Activated CD8-positive, alpha-beta T cell treated with anti-CD3 and anti-CD28 coated beads for 36 hours (primary cell): ENCODE measurements around the gene APBA3. TPM values are rescaled to one million over a fixed set of nuclear protein-coding genes. Genes with fewer than 3 reads are reported as not detected.

Source experiments
- ATAC-seq: fragments of 200-7000 bp; cut with Tn5 transposase; one replicate; pipeline ENCODE4 v1.10.0; 2021; ENCODE audit warnings: mild to moderate bottlenecking, moderate library complexity
- CTCF ChIA-PET: fragments of 350-600 bp; sonication (Branson Sonifier 250); formaldehyde crosslinking; loops from one replicate; lab custom pipeline; 2021; ENCODE audit warnings: antibody characterized with exemption; lab: Charles Lee
- POLR2A ChIA-PET: fragments of 350-600 bp; sonication (Branson Sonifier 250); formaldehyde crosslinking; loops from one replicate; lab custom pipeline; 2021; ENCODE audit warnings: antibody characterized with exemption; lab: Charles Lee
- DNase-seq: peaks from one replicate; pipeline ENCODE4 v3.0.0-alpha.2; 2020
- H3K27ac Mint-ChIP-seq: one replicate; pipeline ENCODE4 v1.8.0; 2021; ENCODE audit warnings: mild to moderate bottlenecking, mixed read lengths
- H3K27me3 Mint-ChIP-seq: one replicate; pipeline ENCODE4 v1.8.0; 2021; ENCODE audit warnings: mixed read lengths
- H3K36me3 Mint-ChIP-seq: one replicate; pipeline ENCODE4 v1.8.0; 2021; ENCODE audit warnings: low read depth, mixed read lengths
- H3K4me1 Mint-ChIP-seq: one replicate; pipeline ENCODE4 v1.8.0; 2021; ENCODE audit warnings: low read depth, mixed read lengths
- H3K4me3 Mint-ChIP-seq: one replicate; pipeline ENCODE4 v1.8.0; 2021; ENCODE audit warnings: mild to moderate bottlenecking, moderate library complexity, mixed read lengths
- H3K9me3 Mint-ChIP-seq: one replicate; pipeline ENCODE4 v1.8.0; 2021; ENCODE audit warnings: mixed read lengths
- intact Hi-C: fragments of 100-400 bp; cut with micrococcal nuclease; formaldehyde crosslinking; loops from one replicate; pipeline ENCODE4 v1.10.0; 2022
- total RNA-seq, 2 experiments: library from RNA; stranded (reverse); gene quantifications; one replicate each; pipeline ENCODE4 v1.2.3, GENCODE V29; 2021
- TF ChIP-seq, protein P1 (sequence below): fragments of 200-600 bp; IDR thresholded peaks from one replicate; pipeline ENCODE4 v1.8.0; 2022; ENCODE audit warnings: antibody characterized with exemption, mild to moderate bottlenecking

The APBA3 gene
- total RNA-seq, 2 experiments from 2014 or later: 28.0 to 29.1 TPM

DNA sequence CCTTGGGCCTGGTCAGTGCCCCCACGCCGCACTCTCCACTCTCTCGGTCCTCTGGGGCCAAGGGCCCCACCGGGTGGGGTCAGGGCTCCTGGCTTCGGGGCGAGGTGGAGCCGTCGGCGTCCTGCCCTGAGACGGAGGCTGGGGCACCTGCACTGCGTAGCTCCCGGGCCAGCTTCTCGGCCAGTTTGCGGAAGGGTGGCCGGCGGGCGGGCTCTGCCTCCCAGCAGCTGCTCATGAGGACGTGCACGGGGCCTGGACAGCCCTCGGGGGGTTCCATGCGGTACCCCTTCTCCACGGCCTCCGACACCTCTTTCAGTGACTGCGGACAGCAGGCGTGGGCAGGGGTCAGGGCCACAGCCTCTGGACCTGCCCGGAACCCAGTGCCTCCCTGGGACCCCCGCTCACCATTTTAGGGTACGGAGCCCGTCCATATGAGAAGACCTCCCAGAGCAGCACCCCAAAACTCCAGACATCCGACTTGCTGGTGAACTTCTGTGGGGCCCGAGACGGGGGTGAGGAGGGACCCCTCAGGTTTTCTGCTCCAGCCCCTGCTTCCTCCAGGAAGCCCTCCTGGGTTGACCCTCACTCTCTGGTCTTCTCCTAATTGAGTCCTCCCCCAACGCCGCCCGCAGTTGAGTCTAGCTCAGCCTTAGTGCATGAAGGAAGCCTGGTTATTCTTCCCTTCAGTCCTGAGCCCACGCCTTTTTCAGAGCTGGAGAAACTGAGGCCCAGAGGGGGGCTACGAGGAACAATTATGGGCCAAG is 16.8 kb upstream of the APBA3 start:
- H3K27ac Mint-ChIP-seq: no peak overlapping the region
- peaks cover 17% of the 10 kb centered on the region for H3K9me3 Mint-ChIP-seq
- no peak overlapping the region for H3K4me3 Mint-ChIP-seq
- H3K36me3 Mint-ChIP-seq: peaks cover 30% of the 10 kb centered on the region
- TF ChIP-seq, protein P1, sequence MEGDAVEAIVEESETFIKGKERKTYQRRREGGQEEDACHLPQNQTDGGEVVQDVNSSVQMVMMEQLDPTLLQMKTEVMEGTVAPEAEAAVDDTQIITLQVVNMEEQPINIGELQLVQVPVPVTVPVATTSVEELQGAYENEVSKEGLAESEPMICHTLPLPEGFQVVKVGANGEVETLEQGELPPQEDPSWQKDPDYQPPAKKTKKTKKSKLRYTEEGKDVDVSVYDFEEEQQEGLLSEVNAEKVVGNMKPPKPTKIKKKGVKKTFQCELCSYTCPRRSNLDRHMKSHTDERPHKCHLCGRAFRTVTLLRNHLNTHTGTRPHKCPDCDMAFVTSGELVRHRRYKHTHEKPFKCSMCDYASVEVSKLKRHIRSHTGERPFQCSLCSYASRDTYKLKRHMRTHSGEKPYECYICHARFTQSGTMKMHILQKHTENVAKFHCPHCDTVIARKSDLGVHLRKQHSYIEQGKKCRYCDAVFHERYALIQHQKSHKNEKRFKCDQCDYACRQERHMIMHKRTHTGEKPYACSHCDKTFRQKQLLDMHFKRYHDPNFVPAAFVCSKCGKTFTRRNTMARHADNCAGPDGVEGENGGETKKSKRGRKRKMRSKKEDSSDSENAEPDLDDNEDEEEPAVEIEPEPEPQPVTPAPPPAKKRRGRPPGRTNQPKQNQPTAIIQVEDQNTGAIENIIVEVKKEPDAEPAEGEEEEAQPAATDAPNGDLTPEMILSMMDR: no peak
- ChIA-PET POLR2A (interaction anchor here (0.7 kb wide), 1 partner anchor 16 kb away, joined by 3 read pairs; no protein-coding TSS in a partner anchor), CTCF (no interaction called here)
- no peaks in the 10 kb centered on the region for H3K27me3 Mint-ChIP-seq
- no peaks in the 10 kb centered on the region for H3K4me1 Mint-ChIP-seq
- DNase-seq (no peak), ATAC-seq (no peak)
- intact Hi-C loops: no loop called here

DNA sequence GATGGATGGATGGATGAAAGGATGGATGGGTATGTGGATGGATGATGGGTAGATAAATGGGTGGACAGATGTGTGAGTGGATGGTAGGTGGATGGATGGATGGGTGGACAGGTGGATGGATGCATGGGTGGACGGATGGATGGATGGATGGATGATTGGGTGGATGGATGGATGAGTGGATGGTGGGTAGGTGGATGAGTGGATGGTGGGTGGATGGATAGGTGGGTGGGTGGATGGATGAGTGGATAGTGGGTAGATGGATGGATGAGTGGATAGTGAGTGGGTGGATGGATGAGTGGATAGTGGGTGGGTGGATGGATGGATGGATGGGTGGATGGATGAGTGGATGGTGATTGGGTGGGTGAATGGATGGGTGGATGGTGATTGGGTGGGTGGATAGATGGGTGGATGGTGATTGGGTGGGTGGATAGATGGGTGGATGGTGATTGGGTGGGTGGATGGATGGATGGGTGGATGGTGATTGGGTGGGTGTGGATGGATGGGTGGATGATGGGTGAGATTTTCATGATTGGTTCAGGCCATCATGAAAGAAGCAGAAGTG is 15.1 kb upstream of the APBA3 start:
- DNase-seq (no peak), ATAC-seq (no peak)
- Mint-ChIP-seq H3K36me3 (peaks cover 15% of the 10 kb centered on the region), H3K4me3 (no peak overlapping the region), H3K4me1 (no peaks in the 10 kb centered on the region), H3K27me3 (no peaks in the 10 kb centered on the region), H3K27ac (no peak overlapping the region), H3K9me3 (peaks cover 8% of the 10 kb centered on the region)
- intact Hi-C loops: no loop called here
- CTCF ChIA-PET: no interaction called here
- POLR2A ChIA-PET: no interaction called here
- TF ChIP-seq, protein P1: no peak

DNA sequence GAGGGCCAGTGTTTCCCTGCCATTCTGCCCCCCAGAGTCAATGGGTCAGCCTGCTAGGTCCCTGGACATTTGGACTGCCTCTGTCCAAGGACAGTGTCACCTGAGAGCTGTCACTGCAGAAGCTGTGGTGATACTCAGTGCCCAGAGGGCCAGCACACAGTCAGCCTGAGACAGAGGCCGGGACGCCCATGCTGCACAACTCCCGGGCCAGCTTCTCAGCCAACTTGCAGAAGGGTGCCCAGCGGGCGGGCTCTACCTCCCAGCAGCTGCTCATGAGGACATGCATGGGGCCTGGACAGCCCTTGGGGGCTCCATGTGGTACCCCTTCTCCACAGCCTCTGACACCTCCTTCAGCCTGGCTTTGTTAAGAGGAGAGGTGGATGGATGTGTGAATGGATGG is 14.3 kb upstream of the APBA3 start:
- Mint-ChIP-seq H3K36me3 (peaks cover 8% of the 10 kb centered on the region), H3K4me3 (no peak overlapping the region), H3K9me3 (peaks cover under 1% of the 10 kb centered on the region), H3K27ac (no peak overlapping the region), H3K27me3 (no peaks in the 10 kb centered on the region), H3K4me1 (no peaks in the 10 kb centered on the region)
- intact Hi-C loops: no loop called here
- TF ChIP-seq, protein P1: no peak
- ATAC-seq (no peak), DNase-seq (no peak)
- POLR2A ChIA-PET: interaction anchor here (1.5 kb wide), 1 partner anchor 8 kb away, joined by 7 read pairs; no protein-coding TSS in a partner anchor
- CTCF ChIA-PET: no interaction called here

DNA sequence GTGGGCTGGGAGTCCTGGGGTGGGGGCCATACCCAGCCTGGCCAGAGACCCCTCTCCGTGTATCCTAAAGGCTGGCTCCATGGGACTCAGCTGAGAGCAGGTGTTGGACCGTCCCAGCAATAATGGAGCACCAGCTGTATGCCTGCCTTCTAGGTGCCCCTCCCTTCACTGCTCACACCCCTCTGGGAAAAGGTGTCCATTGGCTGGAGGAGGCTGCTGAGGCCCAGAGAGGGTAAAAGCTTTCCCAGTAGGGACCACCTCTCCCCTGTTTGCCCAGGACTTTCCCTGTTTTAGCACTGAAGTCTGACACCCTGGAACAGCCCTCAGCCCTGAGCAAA is 13.9 kb upstream of the APBA3 start:
- DNase-seq (no peak), ATAC-seq (no peak)
- ChIA-PET CTCF (no interaction called here), POLR2A (interaction anchor here (0.9 to 1.5 kb wide), 3 partner anchors 9 to 44 kb away, joined by 3 to 7 read pairs (median 5); no protein-coding TSS in a partner anchor)
- Mint-ChIP-seq H3K27me3 (no peaks in the 10 kb centered on the region), H3K4me3 (no peak overlapping the region), H3K4me1 (no peaks in the 10 kb centered on the region), H3K9me3 (no peaks in the 10 kb centered on the region), H3K36me3 (peaks cover 6% of the 10 kb centered on the region), H3K27ac (no peak overlapping the region)
- intact Hi-C loops: no loop called here
- TF ChIP-seq, protein P1: no peak
